Smooth muscle cell of bladder (primary cell): ENCODE measurements around the gene SLC9A9. TPM values are rescaled to one million over a fixed set of nuclear protein-coding genes. Genes with fewer than 3 reads are reported as not detected.

ENCODE experiments used
- total RNA-seq: library from RNA; depleted of rRNA; stranded (reverse); fragments of >200 nt; gene quantifications from 2 replicates; pipeline ENCODE4 v1.2.3, GENCODE V29; 2014

Gene SLC9A9
- 10.3 and 16.8 TPM in 2 replicates for total RNA-seq

GRCh38 chr3:143847787-143848631 is at the start of gene SLC9A9:
Gene SLC9A9 (minus strand): TSS chr3:143848468. CDS start chr3:143848322, 146 bp downstream.

Other genes with a start within 250 kb of the SLC9A9 start
- 31.0 and 66.4 TPM in 2 replicates for gene DIPK2A, start 123.4 kb upstream of the SLC9A9 start, total RNA-seq